ENCODE data around the gene PCNX2.

Gene PCNX2

GRCh38 chr1:232962761-232963745 lies 332.5 kb downstream of the PCNX2 start:
- DNase-seq (ENCODE audit: low read depth in 2 of 2), result no peak

- no peak for DNase-seq (ENCODE audit: low read depth in 2 of 2)
Measured at GRCh38 chr1:232958067-232958466, 337.5 kb downstream of the PCNX2 start.

GRCh38 chr1:232956081-232956480 lies 339.4 kb downstream of the PCNX2 start:
- no peak for DNase-seq (ENCODE audit: low read depth in 2 of 2)

- DNase-seq (ENCODE audit: low read depth in 2 of 2), result no peak
Measured at GRCh38 chr1:232954594-232955365, 340.7 kb downstream of the PCNX2 start.

- DNase-seq (ENCODE audit: low read depth in 2 of 2), result no peak
Measured at GRCh38 chr1:232952514-232953499, 342.7 kb downstream of the PCNX2 start.

GRCh38 chr1:232951605-232952004 lies 343.9 kb downstream of the PCNX2 start:
- no peak for DNase-seq (ENCODE audit: low read depth in 2 of 2)

- DNase-seq (ENCODE audit: low read depth in 2 of 2), result no peak
Measured at GRCh38 chr1:232951180-232951579, 344.3 kb downstream of the PCNX2 start.

GRCh38 chr1:232950197-232951176 lies 345.0 kb downstream of the PCNX2 start, which contains the start of gene NTPCR:
Gene NTPCR, plus strand, starts transcription at chr1:232950611. Its CDS starts 100 bp downstream, at chr1:232950711.
- peak; percentile 87 to 88 for DNase-seq (ENCODE audit: low read depth in 2 of 2)

GRCh38 chr1:232949636-232950196 lies 345.8 kb downstream of the PCNX2 start:
- no peak for DNase-seq (ENCODE audit: low read depth in 2 of 2)

- no peak for DNase-seq (ENCODE audit: low read depth in 2 of 2)
Measured at GRCh38 chr1:232944347-232944746, 351.2 kb downstream of the PCNX2 start.

GRCh38 chr1:232943679-232944252 lies 351.8 kb downstream of the PCNX2 start:
- peak in 1 of 2 donors; percentile 12 for DNase-seq (ENCODE audit: low read depth in 2 of 2)

- no peak for DNase-seq (ENCODE audit: low read depth in 2 of 2)
Measured at GRCh38 chr1:232942413-232943294, 352.9 kb downstream of the PCNX2 start.

- DNase-seq (ENCODE audit: low read depth in 2 of 2), result no peak
Measured at GRCh38 chr1:232940262-232940661, 355.3 kb downstream of the PCNX2 start.

GRCh38 chr1:232939748-232940147 lies 355.8 kb downstream of the PCNX2 start:
- no peak for DNase-seq (ENCODE audit: low read depth in 2 of 2)

GRCh38 chr1:232938926-232939325 lies 356.6 kb downstream of the PCNX2 start:
- no peak for DNase-seq (ENCODE audit: low read depth in 2 of 2)

- DNase-seq (ENCODE audit: low read depth in 2 of 2), result no peak
Measured at GRCh38 chr1:232937741-232938375, 357.7 kb downstream of the PCNX2 start.

GRCh38 chr1:232936941-232937340 lies 358.6 kb downstream of the PCNX2 start:
- DNase-seq (ENCODE audit: low read depth in 2 of 2), result no peak

Measured in stimulated activated CD8-positive, alpha-beta memory T cell treated with anti-CD3 and anti-CD28 coated beads, Interleukin-15, amount 100 ng/mL, for 4 hours (primary cell).